HEK293T (cell line): Measurements from ENCODE around the gene MRPS15.

ENCODE experiments used
- BHLHE40 ChIP-seq: fragments of 450-650 bp; IDR thresholded peaks from 2 replicates; pipeline ENCODE4 v1.6.1; 2016; ENCODE audit warnings: mild to moderate bottlenecking, moderate library complexity, borderline replicate concordance
- FOXA1 ChIP-seq: fragments of 450-650 bp; IDR thresholded peaks from 2 replicates; pipeline ENCODE4 v1.6.1; 2016; ENCODE audit warnings: mild to moderate bottlenecking
- HDGF ChIP-seq: fragments of 450-650 bp; IDR thresholded peaks from 2 replicates; pipeline ENCODE4 v1.6.1; 2017; ENCODE audit warnings: antibody characterized with exemption, borderline replicate concordance
- L3MBTL2 ChIP-seq: fragments of 450-650 bp; conservative IDR thresholded peaks from 2 replicates; pipeline ENCODE4 v1.6.1; 2016; ENCODE audit warnings: mild to moderate bottlenecking
- LEF1 ChIP-seq: fragments of 450-650 bp; IDR thresholded peaks from 2 replicates; pipeline ENCODE4 v1.6.1; 2017; ENCODE audit warnings: mild to moderate bottlenecking, borderline replicate concordance
- TARDBP ChIP-seq: fragments of 450-650 bp; IDR thresholded peaks from 2 replicates; pipeline ENCODE4 v1.6.1; 2016

GRCh38 chr1:36446271-36446670 is 17.9 kb downstream of the MRPS15 start:
- TF ChIP-seq BHLHE40, result no peak
- TF ChIP-seq L3MBTL2, result no peak
- no peak for TF ChIP-seq LEF1
- TF ChIP-seq TARDBP, result no peak
- no peak for TF ChIP-seq FOXA1
- no peak for TF ChIP-seq HDGF
